Measurements from ENCODE around the gene TSPAN18. TPM values are rescaled to one million over a fixed set of nuclear protein-coding genes. Genes with fewer than 3 reads are reported as not detected.

TSPAN18 gene
- total RNA-seq, 1 experiment from 2014 or later, result 21.3 TPM

DNA sequence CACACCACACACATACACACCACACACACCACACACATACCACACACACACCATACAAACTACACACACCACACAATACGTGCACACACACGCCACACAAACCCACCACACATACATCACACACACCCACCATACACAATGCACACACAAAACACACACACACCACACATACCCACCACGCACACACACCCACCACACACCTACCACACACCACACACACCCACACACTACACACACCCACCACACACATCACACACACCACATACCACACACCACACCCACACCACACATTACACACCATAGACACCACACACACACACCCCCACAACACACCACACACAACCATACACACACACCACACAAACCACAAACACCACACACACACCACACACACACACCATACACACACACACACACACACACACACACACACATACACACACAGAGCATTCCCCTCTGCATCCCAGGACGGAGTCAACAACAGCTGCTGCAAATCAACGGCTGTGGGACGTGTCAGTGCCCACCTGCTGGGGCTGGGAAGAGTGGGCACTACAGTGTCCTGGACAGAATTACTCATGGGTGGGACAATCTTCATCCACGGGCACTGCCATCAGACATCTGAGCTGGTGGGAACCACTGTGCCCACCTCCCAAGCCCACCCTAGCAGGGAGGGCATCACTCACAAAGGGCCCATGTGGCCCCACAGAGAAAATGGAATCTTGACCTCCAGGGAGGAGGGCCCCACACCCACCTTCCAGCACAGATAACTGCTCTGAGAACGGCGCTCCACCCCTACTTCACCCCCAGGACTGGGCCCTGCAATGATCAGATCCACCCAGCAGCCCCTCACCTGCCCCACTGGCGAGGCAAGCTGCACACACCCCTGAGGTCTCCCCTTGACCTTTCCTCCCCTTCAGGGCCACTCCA, 215.5 kb downstream of the TSPAN18 start:
- POLR2A ChIA-PET, result no interaction called here
- BruUV-seq (replicated peaks), result no TSS peak
- CTCF ChIA-PET, result interaction anchor here (0.6 to 2.0 kb wide), 2 partner anchors 162 to 309 kb away, joined by 3 to 5 read pairs; no protein-coding TSS in a partner anchor
- Histone ChIP-seq H3K4me3 (ENCODE audit: low read depth in 2 of 2, low read length in 2 of 2) (no peak overlapping the region), H3K27me3 (ENCODE audit: control insufficient read depth, insufficient read depth, low read length) (no peaks in the 10 kb centered on the region), H3K9me3 (ENCODE audit: control insufficient read depth, insufficient read depth, low read depth, low read length) (no peaks in the 10 kb centered on the region), H3K4me1 (ENCODE audit: control insufficient read depth, insufficient read depth, low read length) (peaks cover 57% of the 10 kb centered on the region), H3K36me3 (ENCODE audit: control insufficient read depth, insufficient read depth, low read length) (no peaks in the 10 kb centered on the region), H3K27ac (ENCODE audit: low read length) (no peak overlapping the region)
- TF ChIP-seq, protein P1, sequence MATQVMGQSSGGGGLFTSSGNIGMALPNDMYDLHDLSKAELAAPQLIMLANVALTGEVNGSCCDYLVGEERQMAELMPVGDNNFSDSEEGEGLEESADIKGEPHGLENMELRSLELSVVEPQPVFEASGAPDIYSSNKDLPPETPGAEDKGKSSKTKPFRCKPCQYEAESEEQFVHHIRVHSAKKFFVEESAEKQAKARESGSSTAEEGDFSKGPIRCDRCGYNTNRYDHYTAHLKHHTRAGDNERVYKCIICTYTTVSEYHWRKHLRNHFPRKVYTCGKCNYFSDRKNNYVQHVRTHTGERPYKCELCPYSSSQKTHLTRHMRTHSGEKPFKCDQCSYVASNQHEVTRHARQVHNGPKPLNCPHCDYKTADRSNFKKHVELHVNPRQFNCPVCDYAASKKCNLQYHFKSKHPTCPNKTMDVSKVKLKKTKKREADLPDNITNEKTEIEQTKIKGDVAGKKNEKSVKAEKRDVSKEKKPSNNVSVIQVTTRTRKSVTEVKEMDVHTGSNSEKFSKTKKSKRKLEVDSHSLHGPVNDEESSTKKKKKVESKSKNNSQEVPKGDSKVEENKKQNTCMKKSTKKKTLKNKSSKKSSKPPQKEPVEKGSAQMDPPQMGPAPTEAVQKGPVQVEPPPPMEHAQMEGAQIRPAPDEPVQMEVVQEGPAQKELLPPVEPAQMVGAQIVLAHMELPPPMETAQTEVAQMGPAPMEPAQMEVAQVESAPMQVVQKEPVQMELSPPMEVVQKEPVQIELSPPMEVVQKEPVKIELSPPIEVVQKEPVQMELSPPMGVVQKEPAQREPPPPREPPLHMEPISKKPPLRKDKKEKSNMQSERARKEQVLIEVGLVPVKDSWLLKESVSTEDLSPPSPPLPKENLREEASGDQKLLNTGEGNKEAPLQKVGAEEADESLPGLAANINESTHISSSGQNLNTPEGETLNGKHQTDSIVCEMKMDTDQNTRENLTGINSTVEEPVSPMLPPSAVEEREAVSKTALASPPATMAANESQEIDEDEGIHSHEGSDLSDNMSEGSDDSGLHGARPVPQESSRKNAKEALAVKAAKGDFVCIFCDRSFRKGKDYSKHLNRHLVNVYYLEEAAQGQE (IDR thresholded peaks at IDR 0.05; ENCODE audit: insufficient read depth in 1 of 2, low read depth in 2 of 2, low read length in 1 of 2), result no peak
- TF ChIP-seq, protein P2, sequence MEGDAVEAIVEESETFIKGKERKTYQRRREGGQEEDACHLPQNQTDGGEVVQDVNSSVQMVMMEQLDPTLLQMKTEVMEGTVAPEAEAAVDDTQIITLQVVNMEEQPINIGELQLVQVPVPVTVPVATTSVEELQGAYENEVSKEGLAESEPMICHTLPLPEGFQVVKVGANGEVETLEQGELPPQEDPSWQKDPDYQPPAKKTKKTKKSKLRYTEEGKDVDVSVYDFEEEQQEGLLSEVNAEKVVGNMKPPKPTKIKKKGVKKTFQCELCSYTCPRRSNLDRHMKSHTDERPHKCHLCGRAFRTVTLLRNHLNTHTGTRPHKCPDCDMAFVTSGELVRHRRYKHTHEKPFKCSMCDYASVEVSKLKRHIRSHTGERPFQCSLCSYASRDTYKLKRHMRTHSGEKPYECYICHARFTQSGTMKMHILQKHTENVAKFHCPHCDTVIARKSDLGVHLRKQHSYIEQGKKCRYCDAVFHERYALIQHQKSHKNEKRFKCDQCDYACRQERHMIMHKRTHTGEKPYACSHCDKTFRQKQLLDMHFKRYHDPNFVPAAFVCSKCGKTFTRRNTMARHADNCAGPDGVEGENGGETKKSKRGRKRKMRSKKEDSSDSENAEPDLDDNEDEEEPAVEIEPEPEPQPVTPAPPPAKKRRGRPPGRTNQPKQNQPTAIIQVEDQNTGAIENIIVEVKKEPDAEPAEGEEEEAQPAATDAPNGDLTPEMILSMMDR (IDR thresholded peaks at IDR 0.05), result no peak
- TF ChIP-seq SIN3A (IDR thresholded peaks at IDR 0.05; ENCODE audit: borderline replicate concordance, insufficient read depth, low read depth, low read length), result no peak
- TF ChIP-seq TCF7L2 (IDR thresholded peaks at IDR 0.05; ENCODE audit: low read depth, low read length), result no peak
- no peak for TF ChIP-seq POLR2AphosphoS5 (IDR thresholded peaks at IDR 0.05; ENCODE audit: low read depth, low read length)
- intact Hi-C loops (cut with micrococcal nuclease; ENCODE audit: unreplicated experiment), result loop anchor here (10.0 kb wide), 1 partner anchor 73 kb away; no protein-coding TSS in a partner anchor
- no peak for DNase-seq (ENCODE audit: low read depth, low spot score)
- in situ Hi-C loops (cut with HindIII; ENCODE audit: low pct_unique_long_range_greater_than_20kb, low sequenced_read_pairs), result no loop called here
- no peak for ATAC-seq

DNA sequence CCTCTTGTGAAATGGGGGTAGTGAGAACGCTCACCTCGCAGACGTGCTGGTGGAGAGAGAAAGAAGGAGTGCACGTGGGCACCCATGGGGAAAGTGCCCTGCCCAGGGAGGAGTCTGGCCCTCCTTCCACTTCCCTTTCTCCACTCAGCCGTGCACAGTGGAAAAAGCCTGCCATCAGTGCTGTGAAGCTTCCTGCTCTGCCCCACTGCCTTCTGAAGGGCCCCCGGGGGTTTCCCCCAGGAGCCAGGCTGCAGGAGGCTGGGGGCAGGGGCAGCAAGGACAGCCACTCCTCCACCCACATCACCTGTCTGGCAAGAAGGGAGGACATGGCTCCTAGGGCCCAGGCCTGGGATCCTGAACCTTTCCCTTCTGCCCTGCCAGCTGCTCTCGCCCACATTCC, 216.4 kb downstream of the TSPAN18 start:
- BruUV-seq (replicated peaks), result no TSS peak
- intact Hi-C loops (cut with micrococcal nuclease; ENCODE audit: unreplicated experiment) (loop anchor here (10.0 kb wide), 1 partner anchor 72 kb away; no protein-coding TSS in a partner anchor), in situ Hi-C loops (cut with HindIII; ENCODE audit: low pct_unique_long_range_greater_than_20kb, low sequenced_read_pairs) (no loop called here)
- ChIA-PET POLR2A (no interaction called here), CTCF (no interaction called here)
- peaks cover 57% of the 10 kb centered on the region for H3K4me1 ChIP-seq (ENCODE audit: control insufficient read depth, insufficient read depth, low read length)
- no peaks in the 10 kb centered on the region for H3K9me3 ChIP-seq (ENCODE audit: control insufficient read depth, insufficient read depth, low read depth, low read length)
- no peak for DNase-seq (ENCODE audit: low read depth, low spot score)
- ATAC-seq, result no peak
- no peak overlapping the region for H3K4me3 ChIP-seq (ENCODE audit: low read depth in 2 of 2, low read length in 2 of 2)
- no peaks in the 10 kb centered on the region for H3K27me3 ChIP-seq (ENCODE audit: control insufficient read depth, insufficient read depth, low read length)
- no peak overlapping the region for H3K27ac ChIP-seq (ENCODE audit: low read length)
- no peaks in the 10 kb centered on the region for H3K36me3 ChIP-seq (ENCODE audit: control insufficient read depth, insufficient read depth, low read length)
- TF ChIP-seq, protein P1 (IDR thresholded peaks at IDR 0.05; ENCODE audit: insufficient read depth in 1 of 2, low read depth in 2 of 2, low read length in 1 of 2), result no peak
- TF ChIP-seq SIN3A (IDR thresholded peaks at IDR 0.05; ENCODE audit: borderline replicate concordance, insufficient read depth, low read depth, low read length) (no peak), POLR2AphosphoS5 (IDR thresholded peaks at IDR 0.05; ENCODE audit: low read depth, low read length) (no peak), TCF7L2 (IDR thresholded peaks at IDR 0.05; ENCODE audit: low read depth, low read length) (no peak)
- TF ChIP-seq, protein P2 (IDR thresholded peaks at IDR 0.05), result no peak

All from Panc1 (cell line).